Common myeloid progenitor, CD34-positive (primary cell): Measurements from ENCODE around the gene FOXP3.
"Not testable (repeated sequence)": the region's sequence is repeated elsewhere in the genome, so short reads cannot be mapped to it uniquely, and the experiment has no call there.

ENCODE experiments used
- CTCF ChIA-PET: fragments of 350-600 bp; sonication (Branson Sonifier 250); formaldehyde crosslinking; loops from one replicate; lab custom pipeline; 2021; ENCODE audit warnings: antibody characterized with exemption; lab: Charles Lee
- POLR2A ChIA-PET: fragments of 350-600 bp; sonication (Branson Sonifier 250); formaldehyde crosslinking; loops from one replicate; lab custom pipeline; 2021; ENCODE audit warnings: antibody characterized with exemption; lab: Charles Lee
- DNase-seq, 3 donors: peaks; one replicate each; pipeline versions ENCODE4 v3.0.0 to v3.0.0-alpha.2; 2013
- H3K27ac ChIP-seq, 2 experiments: 1 replicate in 1 of 2; 2 replicates in 1 of 2; pipeline ENCODE4 v1.7.0; 2013; ENCODE audit warnings: inconsistent platforms in 2 of 2, low read length in 2 of 2, mild to moderate bottlenecking in 2 of 2, low read depth in 1 of 2, moderate library complexity in 1 of 2; ENCODE audit not compliant: severe bottlenecking in 2 of 2, insufficient read depth in 1 of 2, poor library complexity in 1 of 2
- H3K27me3 ChIP-seq, 5 experiments: replicated peaks in 2 of 5; 1 replicate in 3 of 5; 2 replicates in 2 of 5; pipeline versions ENCODE4 v1.6.1 to v1.7.0; 2013; ENCODE audit warnings: low read length in 4 of 5, mild to moderate bottlenecking in 2 of 5, moderate library complexity in 2 of 5, inconsistent platforms in 1 of 5; ENCODE audit not compliant: insufficient read depth in 5 of 5, control insufficient read depth in 4 of 5
- H3K36me3 ChIP-seq, 4 experiments: 1 replicate in 2 of 4; 2 replicates in 2 of 4; pipeline versions ENCODE4 v1.6.1 to v1.7.0; 2013; ENCODE audit warnings: low read length in 3 of 4, control low read depth in 1 of 4, mild to moderate bottlenecking in 1 of 4; ENCODE audit not compliant: control insufficient read depth in 4 of 4, insufficient read depth in 4 of 4
- H3K4me1 ChIP-seq, 4 experiments: 1 replicate in 3 of 4; 2 replicates in 1 of 4; pipeline versions ENCODE4 v1.6.1 to v1.7.1; 2013; ENCODE audit warnings: low read length in 3 of 4, mild to moderate bottlenecking in 3 of 4, control low read depth in 1 of 4, inconsistent platforms in 1 of 4, moderate library complexity in 1 of 4; ENCODE audit not compliant: control insufficient read depth in 4 of 4, insufficient read depth in 4 of 4; ENCODE audit errors: control extremely low read depth in 1 of 4
- H3K4me3 ChIP-seq, 7 experiments: 1 replicate in 4 of 7; 2 replicates in 3 of 7; pipeline versions ENCODE4 v1.5.1 to v1.7.0; 2013; ENCODE audit warnings: mild to moderate bottlenecking in 7 of 7, low read length in 6 of 7, moderate library complexity in 6 of 7, inconsistent platforms in 2 of 7, low read depth in 2 of 7, control low read depth in 1 of 7; ENCODE audit not compliant: insufficient read depth in 4 of 7, control insufficient read depth in 1 of 7; ENCODE audit errors: extremely low read depth in 1 of 7
- H3K9me3 ChIP-seq, 5 experiments: 1 replicate in 4 of 5; 2 replicates in 1 of 5; pipeline versions ENCODE4 v1.6.1 to v1.7.1; 2013; ENCODE audit warnings: low read length in 4 of 5, mild to moderate bottlenecking in 2 of 5, inconsistent platforms in 1 of 5, low read depth in 1 of 5, moderate library complexity in 1 of 5; ENCODE audit not compliant: control insufficient read depth in 4 of 5, insufficient read depth in 2 of 5; ENCODE audit errors: control extremely low read depth in 1 of 5
- WGBS: methylation state at CpG from one replicate; pipeline ENCODE4 v1.1.5; 2013; ENCODE audit not compliant: insufficient coverage; 5-methylcytosine and 5-hydroxymethylcytosine counted together

The FOXP3 gene

DNA sequence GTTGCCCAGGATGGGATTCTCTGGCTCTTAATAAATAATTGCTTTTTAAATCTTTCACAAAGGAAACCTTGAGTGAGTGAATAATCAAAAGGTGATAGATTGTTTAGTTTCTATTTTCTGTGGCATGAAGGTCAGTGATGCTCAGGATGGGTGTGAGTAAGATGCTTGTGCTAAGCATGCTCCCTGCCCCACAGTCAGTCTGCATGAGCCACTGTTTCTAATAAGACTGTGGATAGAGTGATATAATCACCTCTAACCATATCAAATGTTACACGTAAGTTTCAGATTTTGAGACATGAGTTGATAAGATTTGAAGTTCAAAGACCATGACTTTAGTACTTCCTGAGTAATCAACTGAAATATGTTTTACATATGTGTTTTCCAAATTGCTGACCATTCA is 36.2 kb upstream of the FOXP3 start:
- H3K4me1 ChIP-seq = no peaks in the 10 kb centered on the region
- H3K27me3 ChIP-seq = no peaks in the 10 kb centered on the region
- ChIA-PET POLR2A (interaction anchor here (0.6 kb wide), 1 partner anchor 31 kb away, joined by 4 read pairs; no protein-coding TSS in a partner anchor), CTCF (interaction anchor here (0.6 to 0.7 kb wide), 2 partner anchors 10 to 28 kb away, joined by 4 read pairs; no protein-coding TSS in a partner anchor)
- H3K36me3 ChIP-seq = no peaks in the 10 kb centered on the region
- WGBS = no CpG with 5 or more reads among the region's 1 CpG
- H3K27ac ChIP-seq = no peak overlapping the region
- H3K9me3 ChIP-seq = no peaks in the 10 kb centered on the region
- DNase-seq = no peak
- H3K4me3 ChIP-seq = no peak overlapping the region

GRCh38 chrX:49299293-49299692 is 34.8 kb upstream of the FOXP3 start:
- DNase-seq, H3K27me3 ChIP-seq, CTCF ChIA-PET, H3K9me3 ChIP-seq, H3K4me1 ChIP-seq, POLR2A ChIA-PET, H3K4me3 ChIP-seq, H3K36me3 ChIP-seq, H3K27ac ChIP-seq: not testable (repeated sequence)
- 85% methylated on average over 4 of the region's 5 CpGs for WGBS

DNA sequence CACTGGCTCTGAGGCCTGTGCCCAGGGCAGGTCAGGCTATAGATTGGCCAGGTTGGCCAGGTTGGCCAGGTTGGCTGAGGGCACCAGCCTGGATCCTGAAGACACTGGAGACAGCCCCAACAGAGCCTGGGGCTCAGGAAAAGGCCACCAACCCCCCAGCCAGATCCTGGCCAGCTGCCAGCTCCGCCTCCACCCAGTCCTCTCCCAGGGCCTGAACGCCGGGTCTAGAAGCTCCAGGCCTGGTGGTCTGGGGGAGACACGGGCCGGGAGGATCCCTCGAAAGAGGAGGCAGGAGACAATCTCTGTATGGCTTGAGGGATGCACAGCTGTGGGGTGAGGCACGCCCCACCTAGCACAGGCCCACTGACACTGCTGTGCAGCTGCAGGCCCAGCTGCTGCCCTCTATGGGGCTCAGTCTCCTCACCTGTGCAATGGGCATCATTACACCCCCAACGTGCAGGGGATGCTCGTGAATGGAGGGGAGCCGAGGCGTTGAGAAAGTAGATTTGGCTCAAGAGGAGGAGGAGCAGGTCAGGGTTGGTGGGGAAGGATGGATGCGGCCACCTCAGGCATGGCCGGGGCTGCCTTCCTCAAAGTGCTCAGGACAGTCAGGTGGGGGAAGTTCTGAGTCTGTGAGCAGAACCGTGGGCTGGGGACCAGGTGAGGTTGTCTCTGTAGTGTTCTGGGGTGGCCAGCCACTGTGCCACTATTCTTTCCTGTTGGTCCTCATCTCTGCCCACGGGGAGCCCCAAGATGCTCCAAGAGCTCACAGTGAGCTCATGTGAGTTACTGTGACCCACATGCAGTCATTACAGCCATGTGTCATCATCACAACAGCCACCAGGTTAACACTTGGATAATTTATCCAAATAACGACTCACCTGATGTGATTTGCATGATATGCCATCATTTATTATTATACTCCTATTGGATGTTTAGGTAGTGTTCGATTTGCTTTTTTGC is 28.2 kb upstream of the FOXP3 start:
- no peak for DNase-seq
- Histone ChIP-seq H3K27ac (no peak overlapping the region), H3K4me1 (peaks cover 0 to 6% (median under 1%) of the 10 kb centered on the region in 4 experiments), H3K4me3 (no peak overlapping the region), H3K36me3 (no peaks in the 10 kb centered on the region), H3K27me3 (no peaks in the 10 kb centered on the region), H3K9me3 (no peaks in the 10 kb centered on the region)
- ChIA-PET POLR2A (no interaction called here), CTCF (interaction anchor here (1.0 to 2.2 kb wide), 2 partner anchors 11 to 625 kb away, joined by 3 to 8 read pairs; no protein-coding TSS in a partner anchor)
- WGBS = 90% methylated on average over 12 of the region's 17 CpGs

DNA sequence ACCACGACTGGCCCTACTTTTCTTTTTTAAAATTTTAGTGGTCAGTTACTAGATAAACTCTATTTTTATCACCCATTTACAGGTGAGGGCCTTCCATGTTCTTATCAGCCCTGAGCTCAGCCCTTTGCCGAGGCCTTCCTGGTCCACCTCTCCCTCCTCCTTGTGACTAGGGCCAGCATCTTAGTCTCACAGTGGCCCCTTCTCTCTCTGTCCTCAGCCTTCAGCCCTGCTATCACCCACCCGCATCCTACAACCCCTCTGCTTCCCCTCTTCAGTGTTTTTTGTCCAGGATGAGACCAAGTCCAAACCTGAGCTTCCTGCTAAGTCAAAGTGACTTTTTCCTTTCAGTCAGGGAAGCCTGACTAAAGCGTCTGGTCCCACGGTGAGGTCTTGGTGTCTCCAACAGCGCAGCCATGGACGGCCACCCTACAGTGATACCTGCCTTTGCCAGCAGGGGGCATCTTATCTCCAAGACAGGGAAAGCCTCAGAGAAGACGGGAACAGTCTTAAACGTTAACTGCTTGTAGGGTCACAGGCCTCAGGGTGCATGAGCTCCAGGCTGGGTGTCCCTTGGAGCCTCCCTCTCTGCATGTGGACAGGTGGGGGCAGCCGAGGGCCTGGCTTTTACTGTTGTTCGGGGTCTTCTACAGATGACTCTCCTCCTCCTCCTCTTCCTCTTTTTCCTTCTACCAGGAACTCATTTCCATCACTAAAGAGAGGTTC is 27.3 kb upstream of the FOXP3 start:
- Histone ChIP-seq H3K27me3 (peaks cover 0 to 4% (median 0%) of the 10 kb centered on the region in 5 experiments), H3K27ac (no peak overlapping the region), H3K9me3 (no peaks in the 10 kb centered on the region), H3K4me3 (peak overlapping the region in 1 of 7 experiments; percentile 23), H3K36me3 (no peaks in the 10 kb centered on the region), H3K4me1 (peaks cover 0 to 6% (median 2%) of the 10 kb centered on the region in 4 experiments)
- WGBS = 40% methylated on average over 10 of the region's 11 CpGs
- CTCF ChIA-PET = interaction anchor here (0.8 to 2.2 kb wide), 5 partner anchors 10 to 625 kb away, joined by 3 to 8 read pairs (median 3); no protein-coding TSS in a partner anchor
- DNase-seq = peak; percentile 56 to 76 (median 73)
- POLR2A ChIA-PET = no interaction called here

DNA sequence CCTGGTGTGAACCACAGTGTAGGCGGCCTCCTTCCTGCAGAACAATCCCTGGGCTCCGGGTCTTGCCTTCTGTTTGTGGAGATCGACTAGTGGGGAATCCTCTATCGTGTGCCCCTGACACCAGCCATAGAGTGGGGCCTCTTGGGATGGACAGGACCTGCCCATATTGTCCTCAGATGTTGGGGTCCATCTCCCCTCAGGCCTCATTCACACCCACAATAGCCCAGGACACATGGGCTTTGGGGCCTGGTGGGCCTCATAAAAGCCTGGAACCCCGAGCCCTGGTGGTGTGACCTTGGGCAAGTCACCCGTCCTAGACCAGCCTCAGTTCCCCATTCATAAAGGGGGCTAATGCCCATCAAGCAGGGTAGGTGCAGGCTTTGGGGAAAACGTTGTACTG is 25.7 kb upstream of the FOXP3 start:
- ChIA-PET POLR2A (no interaction called here), CTCF (interaction anchor here (0.8 to 2.0 kb wide), 2 partner anchors 548 to 785 kb away, joined by 3 to 4 read pairs; no protein-coding TSS in a partner anchor)
- Histone ChIP-seq H3K4me3 (no peak overlapping the region), H3K9me3 (no peaks in the 10 kb centered on the region), H3K36me3 (peaks cover 0 to 3% (median 0%) of the 10 kb centered on the region in 4 experiments), H3K4me1 (peaks cover 0 to 6% (median 2%) of the 10 kb centered on the region in 4 experiments), H3K27me3 (peaks cover 0 to 6% (median 0%) of the 10 kb centered on the region in 5 experiments), H3K27ac (no peak overlapping the region)
- no peak for DNase-seq
- WGBS = 78% methylated on average over 7 of the region's 7 CpGs

DNA sequence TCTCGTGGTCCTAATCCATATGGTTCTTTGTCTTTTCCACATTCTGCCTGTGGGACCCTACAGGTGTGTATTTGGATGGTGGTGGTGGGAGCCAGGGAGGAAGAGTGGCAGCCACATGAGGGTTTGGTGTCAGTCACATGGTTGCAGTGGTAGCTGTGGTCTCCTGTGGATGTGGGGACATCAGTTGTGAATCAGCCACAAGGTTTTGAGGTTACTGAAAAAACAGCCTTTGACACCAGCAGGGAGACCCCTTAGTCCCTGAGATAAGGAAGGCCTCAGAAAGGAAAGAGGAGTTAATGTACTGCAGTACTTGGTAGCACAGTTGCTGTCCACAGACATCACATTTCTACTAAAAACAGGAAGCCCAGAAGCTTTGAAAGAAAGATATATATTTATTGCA is 23.2 kb upstream of the FOXP3 start:
- Histone ChIP-seq H3K27me3 (peaks cover 0 to 6% (median 0%) of the 10 kb centered on the region in 5 experiments), H3K4me1 (peaks cover 0 to 6% (median 2%) of the 10 kb centered on the region in 4 experiments), H3K9me3 (no peaks in the 10 kb centered on the region), H3K36me3 (peaks cover 0 to 3% (median under 1%) of the 10 kb centered on the region in 4 experiments), H3K27ac (no peak overlapping the region), H3K4me3 (no peak overlapping the region)
- peak in 2 of 3 donors; percentile 42 to 62 for DNase-seq
- ChIA-PET CTCF (interaction anchor here (0.9 kb wide), 1 partner anchor 467 kb away, joined by 3 read pairs; no protein-coding TSS in a partner anchor), POLR2A (no interaction called here)
- WGBS = no CpG with 5 or more reads among the region's 1 CpG
